HG02970 (cell line): Measurements from ENCODE around the gene CRYZL1.

ENCODE experiments used
- ATAC-seq: cut with Tn5 transposase; IDR thresholded peaks from one replicate; pipeline ENCODE4 v1.9.1; 2021; ENCODE audit warnings: mild to moderate bottlenecking, moderate library complexity, moderate number of reproducible peaks; ENCODE audit not compliant: unreplicated experiment, low FRiP score

The CRYZL1 gene

GRCh38 chr21:33662046-33662445 is 20.5 kb upstream of the CRYZL1 start:
- no peak for ATAC-seq

- no peak for ATAC-seq
Measured at GRCh38 chr21:33661146-33661545, 19.6 kb upstream of the CRYZL1 start.

- ATAC-seq = no peak
Measured at GRCh38 chr21:33660406-33660805, 18.9 kb upstream of the CRYZL1 start.

- no peak for ATAC-seq
Measured at GRCh38 chr21:33659568-33659949, 18.0 kb upstream of the CRYZL1 start.

GRCh38 chr21:33658919-33659567 is 17.5 kb upstream of the CRYZL1 start:
- no peak for ATAC-seq

- ATAC-seq = no peak
Measured at GRCh38 chr21:33657124-33657820, 15.7 kb upstream of the CRYZL1 start.

- no peak for ATAC-seq
Measured at GRCh38 chr21:33655588-33656221, 14.2 kb upstream of the CRYZL1 start.

GRCh38 chr21:33654412-33654811 is 12.9 kb upstream of the CRYZL1 start:
- no peak for ATAC-seq

GRCh38 chr21:33651965-33652680 is 10.6 kb upstream of the CRYZL1 start:
- ATAC-seq = no peak

- no peak for ATAC-seq
Measured at GRCh38 chr21:33650929-33651509, 9.5 kb upstream of the CRYZL1 start.

GRCh38 chr21:33650230-33650629 is 8.7 kb upstream of the CRYZL1 start:
- no peak for ATAC-seq

- ATAC-seq = no peak
Measured at GRCh38 chr21:33648555-33648954, 7.0 kb upstream of the CRYZL1 start.

- ATAC-seq = no peak
Measured at GRCh38 chr21:33647587-33647986, 6.0 kb upstream of the CRYZL1 start.

- ATAC-seq = no peak
Measured at GRCh38 chr21:33645730-33646129, 4.2 kb upstream of the CRYZL1 start.

GRCh38 chr21:33644383-33645074 is 3.0 kb upstream of the CRYZL1 start:
- ATAC-seq = no peak

GRCh38 chr21:33643658-33644311 is 2.2 kb upstream of the CRYZL1 start:
- no peak for ATAC-seq

- ATAC-seq = no peak
Measured at GRCh38 chr21:33642896-33643657, 1.5 kb upstream of the CRYZL1 start.

GRCh38 chr21:33642027-33642895 is 720 bp upstream of the CRYZL1 start, which contains the start of gene ITSN1:
Gene ITSN1, plus strand, starts transcription at chr21:33642501. Its CDS starts 76,328 bp downstream, at chr21:33718829.
- ATAC-seq = peak; percentile 75
